HPDE6-E6E7 (cell line): ENCODE results near the gene CHMP5.

Experiments
- DNase-seq: peaks from one replicate; pipeline ENCODE4 v3.0.0; 2011; ENCODE audit warnings: missing footprints; ENCODE audit errors: extremely low spot score

Gene CHMP5

DNA sequence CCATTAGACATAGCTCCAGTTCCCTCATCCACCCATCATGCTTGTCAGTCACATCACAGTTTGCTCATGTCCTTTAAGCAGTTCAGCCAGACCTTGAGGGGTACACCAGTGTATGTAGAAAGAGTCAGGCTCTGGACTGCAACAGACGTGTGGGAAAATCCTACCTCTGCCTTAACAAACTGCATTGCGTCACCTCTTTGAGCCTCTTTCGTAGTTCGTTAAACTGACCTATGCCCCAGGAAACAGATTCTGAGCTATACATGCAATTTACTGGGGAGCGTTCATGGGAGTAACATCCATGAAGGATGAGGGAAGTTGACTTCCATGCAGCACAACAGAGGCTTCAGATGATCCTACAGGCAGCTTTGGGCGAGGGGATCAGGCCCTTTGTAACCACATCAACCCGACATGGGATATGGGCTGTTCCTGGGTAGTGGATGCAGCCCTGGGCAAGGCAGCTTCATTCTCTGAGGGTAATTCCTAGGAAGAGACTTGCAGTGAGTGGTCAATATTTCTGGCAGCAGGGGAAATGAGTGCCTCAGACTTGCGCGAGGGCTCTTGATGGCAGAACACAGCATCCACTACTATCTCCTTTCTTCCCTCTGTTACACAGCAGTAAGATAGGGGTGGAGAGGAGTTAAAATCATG lies 20.6 kb upstream of the CHMP5 start:
- no peak for DNase-seq

GRCh38 chr9:33245341-33245740 lies 19.5 kb upstream of the CHMP5 start:
- no peak for DNase-seq

GRCh38 chr9:33246269-33246860 lies 18.5 kb upstream of the CHMP5 start:
- no peak for DNase-seq

GRCh38 chr9:33248606-33249005 lies 16.2 kb upstream of the CHMP5 start:
- DNase-seq: no peak

DNA sequence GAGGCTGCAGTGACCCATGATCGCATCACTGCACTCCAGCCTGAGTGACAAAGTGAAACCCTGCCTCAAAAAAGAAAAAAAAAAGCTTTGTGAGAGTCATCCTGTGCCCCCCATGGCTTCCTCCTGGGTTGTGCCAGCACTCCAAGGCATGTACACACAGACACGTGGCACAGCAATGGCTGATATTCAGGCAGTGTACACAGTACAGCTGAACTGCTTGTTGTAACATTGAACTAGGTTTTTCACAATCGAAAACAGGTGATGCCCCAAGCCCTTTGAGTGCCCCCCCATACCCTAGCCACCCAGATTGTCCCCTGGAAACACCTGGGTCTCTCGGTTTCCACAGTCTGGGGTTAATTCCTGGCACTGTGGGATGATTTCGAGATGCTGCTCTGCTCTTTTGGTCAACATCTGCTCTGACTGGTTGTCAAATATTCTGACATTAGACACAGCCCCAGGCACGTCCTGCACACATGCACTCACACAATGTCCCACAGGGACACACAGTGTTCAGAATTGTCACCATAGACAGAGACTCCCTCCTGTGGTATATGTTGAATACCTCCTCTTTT lies 15.7 kb upstream of the CHMP5 start:
- no peak for DNase-seq

- DNase-seq: no peak
Observed at GRCh38 chr9:33249983-33250382, 14.9 kb upstream of the CHMP5 start.

DNA sequence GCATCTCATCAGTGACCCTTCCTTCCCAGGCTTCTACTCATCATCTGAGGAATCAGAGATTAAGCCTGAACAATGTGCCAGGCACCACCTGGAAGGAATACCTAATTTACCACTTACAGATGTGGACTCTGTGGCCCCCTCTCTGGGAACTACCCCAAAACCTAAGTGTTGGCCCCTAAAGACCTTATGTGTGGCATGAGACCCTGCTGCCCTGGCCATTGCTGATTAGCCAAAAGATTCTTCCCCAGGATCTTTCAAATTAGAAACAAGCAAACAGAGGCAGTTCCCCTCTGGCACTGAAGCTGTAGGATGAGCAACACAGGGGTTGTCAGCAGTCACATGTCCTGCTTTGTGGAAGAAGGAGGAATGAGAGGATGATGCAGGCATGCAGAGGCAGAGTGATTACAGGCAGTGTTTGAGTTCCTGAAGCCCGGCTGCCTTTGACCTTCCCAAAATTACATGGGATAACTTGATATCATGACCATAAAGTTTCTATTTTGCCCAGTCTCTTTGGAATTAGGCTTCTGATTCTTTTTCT lies 14.3 kb upstream of the CHMP5 start:
- DNase-seq: no peak

DNA sequence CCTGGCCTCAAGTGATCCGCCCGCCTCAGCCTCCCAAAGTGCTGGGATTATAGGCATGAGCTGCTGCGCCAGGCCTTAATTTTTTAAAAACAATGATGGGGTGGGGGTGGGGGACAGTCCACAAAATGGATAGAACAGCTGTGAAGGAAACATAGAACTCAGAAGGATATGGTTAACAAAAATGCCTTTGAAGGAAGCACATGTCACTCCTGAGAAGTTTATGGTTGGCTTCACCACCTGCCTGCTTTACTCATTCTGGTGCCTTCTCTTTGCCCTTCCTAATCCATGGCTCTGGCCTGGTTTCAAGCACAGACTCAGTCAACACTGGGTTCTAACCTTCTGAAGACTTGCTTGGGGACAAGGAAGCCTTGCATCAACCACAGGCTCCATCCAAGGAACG lies 10.6 kb upstream of the CHMP5 start:
- no peak for DNase-seq

- no peak for DNase-seq
Observed at GRCh38 chr9:33255014-33255413, 9.8 kb upstream of the CHMP5 start.

DNA sequence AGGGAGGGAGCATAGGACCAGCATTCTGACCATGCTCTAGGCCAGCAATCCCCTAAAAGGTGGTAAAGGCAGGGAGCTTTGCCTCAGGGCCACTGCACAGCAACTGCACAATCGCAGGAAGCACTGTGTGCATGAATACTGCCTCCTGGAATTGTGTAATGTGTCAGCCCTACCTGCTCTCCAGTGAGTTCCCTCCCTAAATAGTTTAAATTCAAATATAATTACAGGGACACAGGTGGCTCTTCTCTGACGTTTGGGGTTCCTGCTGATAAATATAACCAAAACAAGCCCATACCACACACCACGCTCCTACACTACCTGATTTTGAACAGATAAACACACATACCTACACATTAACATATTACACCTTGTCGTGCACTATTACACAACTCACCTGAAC lies 9.4 kb upstream of the CHMP5 start:
- no peak for DNase-seq

- no peak for DNase-seq
Observed at GRCh38 chr9:33256236-33256635, 8.6 kb upstream of the CHMP5 start.

- no peak for DNase-seq
Observed at GRCh38 chr9:33257276-33257675, 7.6 kb upstream of the CHMP5 start.

GRCh38 chr9:33260372-33260771 lies 4.5 kb upstream of the CHMP5 start:
- no peak for DNase-seq

GRCh38 chr9:33263131-33264002 lies 1.5 kb upstream of the CHMP5 start:
- no peak for DNase-seq

DNA sequence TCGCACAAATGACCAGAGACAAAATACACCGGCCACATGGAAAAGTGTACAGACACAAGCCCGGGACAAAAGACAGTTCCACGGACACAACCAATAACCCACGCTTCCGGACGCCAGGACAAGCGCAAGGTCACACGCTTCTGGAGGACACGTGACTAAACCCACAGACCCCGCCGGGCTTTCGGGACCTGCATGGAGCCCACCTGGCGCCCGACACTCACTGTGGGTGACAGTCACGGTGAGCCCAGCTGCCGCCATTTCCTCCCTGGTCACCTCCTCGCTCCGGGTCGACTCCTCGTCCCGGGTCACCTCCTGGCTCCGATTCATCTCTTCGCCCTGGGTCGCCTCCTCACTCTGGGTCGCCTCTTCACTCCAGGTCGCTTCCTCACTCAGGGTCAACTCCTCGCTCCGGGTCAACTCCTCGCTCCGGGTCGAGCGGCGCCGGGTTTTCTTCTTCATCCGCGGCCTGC lies 811 bp upstream of the CHMP5 start:
- no peak for DNase-seq

DNA sequence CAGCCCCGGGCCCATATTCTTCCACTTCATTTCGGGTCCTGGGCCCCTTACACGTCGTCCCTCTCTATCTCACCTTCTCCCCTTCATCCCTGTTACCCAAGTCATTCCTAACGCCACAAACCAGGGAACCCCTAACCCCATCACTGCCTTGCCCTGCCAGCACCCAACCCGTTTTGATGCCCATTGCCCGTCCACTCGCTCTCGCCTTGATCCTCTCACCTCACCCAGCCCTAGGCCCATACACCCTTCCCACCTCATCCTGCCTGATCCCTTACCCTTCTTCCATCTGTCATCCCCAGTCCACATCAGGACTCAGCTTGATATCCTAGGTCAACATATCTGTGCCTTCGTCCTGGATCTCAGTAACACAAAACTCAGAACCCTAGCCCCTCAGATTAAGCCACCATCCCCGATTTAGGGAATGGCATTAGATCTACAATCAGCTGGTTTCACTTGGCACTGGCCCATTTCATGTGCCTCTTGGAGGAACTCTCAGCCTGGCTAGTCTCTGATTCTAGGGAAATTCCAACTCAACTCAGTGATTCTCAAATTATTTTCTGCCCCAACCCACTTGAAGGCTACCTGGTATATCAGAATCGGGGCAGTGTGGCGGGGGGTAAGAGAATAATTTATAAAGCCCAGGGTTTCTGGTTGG lies 489 bp downstream of the CHMP5 start:
- DNase-seq: no peak

GRCh38 chr9:33267151-33267767 lies 2.4 kb downstream of the CHMP5 start:
- DNase-seq: no peak

DNA sequence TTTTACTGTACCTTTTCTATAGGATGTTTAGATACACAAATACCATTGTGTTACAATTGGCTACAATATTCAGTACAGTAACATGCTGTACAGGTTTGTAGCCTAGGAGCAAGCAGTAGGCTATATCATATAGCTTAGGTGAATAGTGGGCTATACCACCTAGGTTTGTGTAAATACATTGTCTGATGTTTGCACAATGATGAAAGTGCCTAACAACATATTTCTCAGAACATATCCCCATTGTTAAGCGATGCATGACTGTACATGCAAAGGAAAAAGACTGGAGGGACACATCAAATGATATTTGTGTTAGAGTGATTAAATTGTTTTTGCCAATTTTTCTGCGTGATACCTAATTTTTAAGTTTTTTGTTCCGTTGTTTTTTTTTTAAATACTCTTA lies 5.3 kb downstream of the CHMP5 start:
- DNase-seq: no peak

DNA sequence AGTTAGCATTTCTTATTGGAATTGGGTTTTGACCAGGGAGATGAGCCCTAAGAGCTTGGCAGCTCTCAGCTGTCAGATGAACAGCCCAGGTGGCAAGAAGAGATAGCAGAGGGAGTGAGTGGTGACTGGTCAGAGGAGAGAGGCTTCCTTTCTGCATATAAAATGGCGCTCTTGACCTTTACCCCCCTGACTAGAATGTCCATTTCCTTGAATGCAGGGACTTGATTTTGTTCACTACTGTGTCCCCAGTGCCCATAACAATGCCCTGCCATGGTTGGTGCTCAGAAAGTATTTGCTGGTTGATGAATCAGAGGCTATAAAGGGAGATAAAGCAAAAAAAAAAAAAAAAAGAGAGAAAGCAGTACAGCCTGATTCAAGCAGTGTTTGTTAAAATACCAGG lies 7.2 kb downstream of the CHMP5 start:
- DNase-seq: no peak

- DNase-seq: no peak
Observed at GRCh38 chr9:33273266-33273971, 8.6 kb downstream of the CHMP5 start.

DNA sequence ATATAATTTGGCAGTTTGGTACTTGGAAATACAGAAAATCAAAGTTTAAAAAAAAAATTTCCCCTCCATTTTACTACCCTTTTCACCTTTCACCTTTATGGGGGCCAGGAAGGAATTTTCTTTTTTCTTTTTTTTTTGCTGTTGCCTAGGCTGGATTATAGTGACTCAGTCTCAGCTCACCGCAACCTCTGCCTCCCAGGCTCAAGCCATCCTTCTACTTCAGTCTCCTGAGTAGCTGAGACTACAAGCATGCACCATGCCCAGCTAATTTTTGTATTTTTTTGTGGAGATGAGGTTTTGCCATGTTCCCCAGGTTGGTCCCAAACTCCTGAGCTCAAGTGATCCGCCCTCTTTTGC lies 9.1 kb downstream of the CHMP5 start:
- DNase-seq: no peak
